Small intestine (tissue), 16 donors: ENCODE results near the gene WDR18. TPM values are rescaled to one million over a fixed set of nuclear protein-coding genes. Genes with fewer than 3 reads are reported as not detected.

Experiments used
- DNase-seq, 2 donors: peaks; one replicate each; pipeline versions ENCODE4 v3.0.0 to v3.0.0-alpha.2; 2013
- FAIRE-seq: peaks from 2 replicates; lab custom pipeline; 2012; peaks lifted over from hg19 to GRCh38; lab: Jason Lieb, UNC
- H3K27ac ChIP-seq, 3 donors: one replicate each; pipeline ENCODE4 v1.5.1; 2013; ENCODE audit warnings: low read length in 2 of 3, mild to moderate bottlenecking in 2 of 3, control low read depth in 1 of 3, inconsistent platforms in 1 of 3, low read depth in 1 of 3, moderate library complexity in 1 of 3
- H3K27me3 ChIP-seq, 3 donors: one replicate each; pipeline ENCODE4 v1.6.1; 2013; ENCODE audit warnings: low read length in 3 of 3, inconsistent platforms in 1 of 3; ENCODE audit not compliant: control insufficient read depth in 3 of 3, insufficient read depth in 3 of 3
- H3K36me3 ChIP-seq, 3 donors: one replicate each; pipeline ENCODE4 v1.6.1; 2013; ENCODE audit warnings: low read length in 3 of 3, inconsistent platforms in 1 of 3, low read depth in 1 of 3, mild to moderate bottlenecking in 1 of 3, moderate library complexity in 1 of 3; ENCODE audit not compliant: control insufficient read depth in 3 of 3, insufficient read depth in 2 of 3
- H3K4me1 ChIP-seq, 3 donors: one replicate each; pipeline ENCODE4 v1.6.1; 2013; ENCODE audit warnings: low read length in 2 of 3, inconsistent platforms in 1 of 3, low read depth in 1 of 3, mild to moderate bottlenecking in 1 of 3, moderate library complexity in 1 of 3; ENCODE audit not compliant: control insufficient read depth in 3 of 3, insufficient read depth in 2 of 3
- H3K4me3 ChIP-seq, 3 donors: one replicate each; pipeline ENCODE4 v1.5.1; 2013; ENCODE audit warnings: low read length in 3 of 3, control low read depth in 1 of 3, inconsistent platforms in 1 of 3, low read depth in 1 of 3, mild to moderate bottlenecking in 1 of 3, moderate library complexity in 1 of 3
- H3K9me3 ChIP-seq, 2 donors: one replicate each; pipeline ENCODE4 v1.6.1; 2013; ENCODE audit warnings: low read depth in 1 of 2, low read length in 1 of 2; ENCODE audit not compliant: control insufficient read depth in 2 of 2, insufficient read depth in 1 of 2
- WGBS, 3 donors: extraction: QIAGEN DNeasy Blood & Tissue Kit; methylation state at CpG; one replicate each; pipeline ENCODE4 v1.1.7; 2013; 5-methylcytosine and 5-hydroxymethylcytosine counted together
- long read RNA-seq, 10 donors: transcript quantifications; one replicate each; lab custom pipeline, GENCODE V29; 2026
- polyA plus RNA-seq, 4 donors: library from polyadenylated mRNA; stranded (reverse) in 3 of 4; unstranded in 1 of 4; fragments of 200-250 nt in 3 of 4; fragments of 120-200 nt in 1 of 4; gene quantifications; one replicate each; pipeline versions ENCODE4 v1.2.1 to v1.2.3, GENCODE V29; 2013
- donor health status: healthy with polysubstance abuse.
- donor health status: control.
- donor health status: control.
- donor health status: Bipolar disorder and iron deficiency.
- donor health status: healthy.

The WDR18 gene, protein sequence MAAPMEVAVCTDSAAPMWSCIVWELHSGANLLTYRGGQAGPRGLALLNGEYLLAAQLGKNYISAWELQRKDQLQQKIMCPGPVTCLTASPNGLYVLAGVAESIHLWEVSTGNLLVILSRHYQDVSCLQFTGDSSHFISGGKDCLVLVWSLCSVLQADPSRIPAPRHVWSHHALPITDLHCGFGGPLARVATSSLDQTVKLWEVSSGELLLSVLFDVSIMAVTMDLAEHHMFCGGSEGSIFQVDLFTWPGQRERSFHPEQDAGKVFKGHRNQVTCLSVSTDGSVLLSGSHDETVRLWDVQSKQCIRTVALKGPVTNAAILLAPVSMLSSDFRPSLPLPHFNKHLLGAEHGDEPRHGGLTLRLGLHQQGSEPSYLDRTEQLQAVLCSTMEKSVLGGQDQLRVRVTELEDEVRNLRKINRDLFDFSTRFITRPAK
- polyA plus RNA-seq, result 10 to 100 TPM; 33.4 to 70.8 (median 57.5) TPM
- long read RNA-seq, donor 1, result 0 reads
- long read RNA-seq, donor 2, transcript WDR18-202 (10 exons, 1,608 nt), result major isoform, 9 of 10 reads
- long read RNA-seq, donor 2, partial matches to known transcripts, result 0 of 10 reads
- long read RNA-seq, donor 2, other reads (novel, unspliced or antisense), result 0 of 10 reads
- long read RNA-seq, donor 3, transcript WDR18-202 (10 exons, 1,608 nt), result major isoform, 5 of 6 reads
- long read RNA-seq, donor 3, partial matches to known transcripts, result 0 of 6 reads
- long read RNA-seq, donor 3, other reads (novel, unspliced or antisense), result 0 of 6 reads
- long read RNA-seq, donor 4, result 0 reads
- long read RNA-seq, donor 5, partial matches to known transcripts, result 0 of 3 reads
- long read RNA-seq, donor 5, other reads (novel, unspliced or antisense), result 0 of 3 reads
- long read RNA-seq, donor 6, transcript WDR18-202 (10 exons, 1,608 nt), result major isoform, 8 of 9 reads
- long read RNA-seq, donor 6, partial matches to known transcripts, result 0 of 9 reads
- long read RNA-seq, donor 6, other reads (novel, unspliced or antisense), result 0 of 9 reads
- long read RNA-seq, donor 7, transcript WDR18-202 (10 exons, 1,608 nt), result major isoform, 25 of 35 reads
- long read RNA-seq, donor 7, partial matches to known transcripts, result 7 of 35 reads
- long read RNA-seq, donor 7, other reads (novel, unspliced or antisense), result 0 of 35 reads
- long read RNA-seq, donor 8, partial matches to known transcripts, result 0 of 1 reads
- long read RNA-seq, donor 8, other reads (novel, unspliced or antisense), result 0 of 1 reads
- long read RNA-seq, donor 9, transcript WDR18-202 (10 exons, 1,608 nt), result major isoform, 8 of 8 reads
- long read RNA-seq, donor 9, partial matches to known transcripts, result 0 of 8 reads
- long read RNA-seq, donor 9, other reads (novel, unspliced or antisense), result 0 of 8 reads
- long read RNA-seq, donor 10, transcript WDR18-202 (10 exons, 1,608 nt), result major isoform, 12 of 12 reads
- long read RNA-seq, donor 10, partial matches to known transcripts, result 0 of 12 reads
- long read RNA-seq, donor 10, other reads (novel, unspliced or antisense), result 0 of 12 reads

DNA sequence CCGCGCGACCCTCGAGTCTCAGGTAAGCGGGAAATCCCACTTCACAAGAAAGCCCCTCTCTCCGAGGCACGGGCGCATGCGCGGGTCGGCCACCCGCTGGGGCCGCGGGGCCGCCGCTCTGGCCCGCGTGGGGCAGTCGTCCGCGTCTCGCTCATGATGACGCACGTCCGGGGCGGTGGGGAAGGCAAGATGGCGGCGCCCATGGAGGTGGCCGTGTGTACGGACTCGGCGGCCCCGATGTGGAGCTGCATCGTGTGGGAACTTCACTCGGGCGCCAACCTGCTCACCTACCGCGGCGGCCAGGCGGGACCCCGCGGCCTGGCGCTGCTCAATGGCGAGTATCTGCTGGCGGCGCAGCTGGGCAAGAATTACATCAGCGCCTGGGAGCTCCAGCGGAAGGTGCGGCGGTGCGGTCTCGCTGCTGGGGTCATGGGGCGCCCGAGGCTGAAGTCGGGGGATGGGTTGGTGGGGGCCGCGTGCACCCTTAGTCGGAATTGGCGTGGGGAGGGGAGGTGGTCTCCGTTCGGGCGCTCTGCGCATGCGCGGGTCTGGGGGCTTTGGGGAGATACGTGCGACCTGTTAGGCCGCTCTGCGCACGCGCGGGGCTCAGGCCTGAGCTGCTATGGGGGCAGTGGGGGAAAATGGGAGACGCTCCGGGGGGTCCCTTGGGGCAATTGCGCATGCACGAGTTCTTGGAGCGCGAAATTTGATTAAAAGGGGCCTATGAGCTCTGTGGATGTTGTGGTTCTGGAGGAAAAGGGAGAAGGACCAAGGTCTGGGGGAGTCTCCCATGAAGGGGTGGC, at the start of gene WDR18:
Gene WDR18, plus strand, starts transcription at position 181 of the 803 bp plus-strand sequence. Its CDS starts 9 bp downstream, at position 190.
- no peaks in the 10 kb centered on the region for H3K27me3 ChIP-seq
- H3K4me3 ChIP-seq, result peak within 1 kb of the TSS; percentile 78 to 96 (median 95)
- peak within 1 kb of the TSS; percentile 0 to 93 (median 77) for H3K27ac ChIP-seq
- WGBS, 3 donors, result 0 to 1% (median 1%) methylated on average over 72 to 78 of the region's 78 CpGs
- H3K9me3 ChIP-seq, result no peaks in the 10 kb centered on the region
- peaks cover 0 to 19% (median 0%) of the 10 kb centered on the region in 3 donors for H3K4me1 ChIP-seq
- H3K36me3 ChIP-seq, result peaks cover 0 to 41% (median 4%) of the 10 kb centered on the region in 3 donors
- DNase-seq, result peak; percentile 90 to 95
- FAIRE-seq, result no peak

DNA sequence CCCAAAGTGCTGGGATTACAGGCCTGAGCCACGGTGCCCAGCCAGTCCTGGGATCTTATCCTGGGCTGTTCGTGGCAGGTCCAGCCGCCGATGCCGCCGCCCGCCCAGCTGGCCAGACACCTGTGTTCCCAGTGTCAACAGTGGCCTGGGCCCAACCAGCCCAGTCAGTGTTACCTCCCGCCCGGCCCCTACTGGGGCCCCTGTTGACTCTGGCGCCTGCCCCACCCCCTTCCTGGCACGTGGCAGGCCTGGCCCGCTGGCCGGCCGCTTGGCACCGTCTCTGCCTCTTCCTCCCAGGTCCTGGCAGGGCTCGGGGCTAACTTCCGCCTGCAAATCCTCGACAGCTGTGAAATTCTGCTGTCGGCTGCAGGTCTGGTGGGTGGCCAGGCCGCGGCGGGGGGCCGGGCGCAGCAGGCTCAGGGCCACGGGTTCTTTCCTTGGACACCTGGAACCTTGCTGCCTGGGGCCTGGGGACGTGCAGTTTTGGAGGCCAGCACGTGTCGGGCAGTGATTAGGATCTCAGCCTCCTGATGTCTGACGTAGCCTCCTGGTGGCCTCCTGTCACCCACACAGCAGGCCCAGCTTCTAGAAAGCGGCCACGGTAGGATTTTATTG, 49.2 kb upstream of the WDR18 start:
- Histone ChIP-seq H3K36me3 (peaks cover 0 to 98% (median 0%) of the 10 kb centered on the region in 3 donors), H3K9me3 (peaks cover 0 to 4% of the 10 kb centered on the region in 2 donors), H3K4me3 (no peak overlapping the region), H3K27ac (peak overlapping the region in 2 of 3 donors; percentile 53 to 83), H3K4me1 (peaks cover 0 to 59% (median 6%) of the 10 kb centered on the region in 3 donors), H3K27me3 (no peaks in the 10 kb centered on the region)
- DNase-seq, result peak; percentile 57 to 87
- FAIRE-seq, result no peak
- 17 to 28% (median 23%) methylated on average over 31 of the region's 31 CpGs for WGBS, 3 donors

DNA sequence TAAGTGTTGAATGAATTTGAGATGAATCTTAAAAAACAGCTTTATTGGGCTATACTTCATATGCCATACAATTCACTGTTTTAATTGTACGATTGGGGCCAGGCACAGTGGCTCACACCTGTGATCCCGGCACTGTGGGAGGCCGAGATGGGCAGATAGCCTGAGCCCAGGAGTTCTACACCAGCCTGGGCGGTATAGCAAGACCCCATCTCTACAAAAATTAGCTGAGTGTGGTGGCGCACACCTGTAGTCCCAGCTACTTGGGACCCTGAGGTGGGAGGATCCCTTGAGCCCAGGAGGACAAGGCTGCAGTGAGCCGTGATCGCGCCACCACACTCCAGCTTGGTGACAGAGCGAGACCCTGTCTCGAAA, 48.0 kb upstream of the WDR18 start:
- peaks cover 0 to 97% (median 0%) of the 10 kb centered on the region in 3 donors for H3K36me3 ChIP-seq
- peaks cover 0 to 59% (median 6%) of the 10 kb centered on the region in 3 donors for H3K4me1 ChIP-seq
- FAIRE-seq, result no peak
- WGBS, 3 donors, result 96 to 97% (median 97%) methylated on average over 10 of the region's 10 CpGs
- H3K27me3 ChIP-seq, result no peaks in the 10 kb centered on the region
- H3K27ac ChIP-seq, result no peak overlapping the region
- DNase-seq, result no peak
- H3K4me3 ChIP-seq, result no peak overlapping the region
- H3K9me3 ChIP-seq, result peaks cover 0 to 4% of the 10 kb centered on the region in 2 donors

DNA sequence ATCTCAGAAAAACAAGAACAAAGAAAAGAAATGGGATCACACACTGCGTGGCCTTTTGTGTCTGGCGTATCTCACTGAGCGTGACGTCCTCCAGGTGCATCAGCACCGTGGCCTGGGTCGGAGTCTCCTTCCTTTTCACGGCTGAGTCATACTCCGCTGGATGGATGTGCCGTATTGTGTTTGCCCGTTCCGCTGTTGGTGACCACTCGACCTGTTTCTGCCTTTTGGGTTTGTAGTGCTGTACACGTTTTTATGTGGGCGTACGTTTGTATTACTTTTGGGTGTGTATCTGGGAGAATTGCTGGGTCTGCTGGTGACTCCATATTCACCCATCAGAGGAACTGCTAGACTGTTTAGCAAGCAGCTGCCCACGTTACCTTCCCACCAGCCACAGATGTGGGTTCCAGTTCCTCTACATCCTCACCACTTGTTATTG, 46.9 kb upstream of the WDR18 start:
- DNase-seq (peak in 1 of 2 donors; percentile 37), FAIRE-seq (no peak)
- H3K27ac ChIP-seq, result no peak overlapping the region
- peaks cover 0 to 97% (median 0%) of the 10 kb centered on the region in 3 donors for H3K36me3 ChIP-seq
- H3K27me3 ChIP-seq, result no peaks in the 10 kb centered on the region
- 75 to 84% (median 78%) methylated on average over 16 of the region's 16 CpGs for WGBS, 3 donors
- no peak overlapping the region for H3K4me3 ChIP-seq
- peaks cover 0 to 4% of the 10 kb centered on the region in 2 donors for H3K9me3 ChIP-seq
- H3K4me1 ChIP-seq, result peaks cover 0 to 53% (median 6%) of the 10 kb centered on the region in 3 donors

DNA sequence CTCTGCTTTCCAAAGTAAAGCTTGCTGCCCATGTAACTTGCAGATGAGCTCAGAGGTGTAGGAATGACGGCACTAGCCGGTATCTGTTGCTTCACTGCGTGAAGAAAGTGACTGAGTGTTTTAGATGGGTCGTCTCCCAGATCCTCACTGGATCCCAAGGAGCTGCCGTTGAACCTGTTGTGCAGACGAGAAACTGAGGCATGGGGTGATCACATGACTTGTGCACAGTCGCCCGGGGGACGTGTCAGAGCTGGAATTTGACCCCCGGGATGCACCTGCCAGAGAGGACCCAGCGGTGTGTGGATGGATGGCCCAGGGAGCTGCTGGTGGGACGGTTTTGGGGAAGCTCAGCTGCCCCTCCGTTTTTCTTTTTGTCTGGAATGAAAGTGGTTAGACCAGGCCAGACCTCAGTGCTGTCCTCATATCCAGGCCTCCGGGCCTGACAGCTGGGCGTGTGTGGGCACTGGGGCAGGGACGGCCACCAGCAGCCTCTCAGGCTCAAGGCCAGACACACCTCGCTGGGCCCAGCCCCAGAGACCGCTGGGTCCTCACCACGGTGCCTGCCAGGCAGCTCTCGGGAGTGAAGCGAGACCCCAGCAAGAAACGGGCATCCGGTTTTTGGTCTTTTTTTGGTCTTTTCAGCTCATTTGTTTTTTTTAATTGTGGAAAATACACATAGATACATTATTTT, 45.8 kb upstream of the WDR18 start:
- H3K27me3 ChIP-seq, result no peaks in the 10 kb centered on the region
- H3K4me1 ChIP-seq, result peaks cover 0 to 46% (median 0%) of the 10 kb centered on the region in 3 donors
- H3K4me3 ChIP-seq, result no peak overlapping the region
- 78 to 86% (median 82%) methylated on average over 23 of the region's 23 CpGs for WGBS, 3 donors
- peaks cover 0 to 5% of the 10 kb centered on the region in 2 donors for H3K9me3 ChIP-seq
- H3K27ac ChIP-seq, result peak overlapping the region in 1 of 3 donors; percentile 50
- FAIRE-seq (no peak), DNase-seq (peak in 1 of 2 donors; percentile 44)
- peaks cover 0 to 97% (median 0%) of the 10 kb centered on the region in 3 donors for H3K36me3 ChIP-seq

DNA sequence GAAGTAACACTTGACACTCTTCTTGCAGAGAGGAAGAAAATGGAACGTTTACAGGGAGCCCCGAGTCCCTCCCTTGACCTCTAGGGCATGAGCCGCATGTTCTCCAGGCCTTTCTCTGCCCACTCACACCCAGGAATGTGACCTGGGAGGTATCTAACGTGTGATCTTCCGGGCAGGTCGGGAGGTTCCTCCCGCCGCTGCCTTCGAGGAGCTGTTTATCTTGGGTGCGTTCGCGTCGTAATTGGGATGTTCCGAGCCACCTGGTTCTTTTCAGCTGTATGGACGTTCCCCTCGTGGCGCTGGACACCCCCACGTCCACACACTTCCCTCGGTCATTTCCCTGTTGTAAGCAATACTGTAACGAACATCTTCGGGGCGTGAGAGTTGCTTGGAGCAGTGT, 44.7 kb upstream of the WDR18 start:
- H3K27me3 ChIP-seq, result no peaks in the 10 kb centered on the region
- DNase-seq (no peak), FAIRE-seq (no peak)
- peaks cover 0 to 97% (median 0%) of the 10 kb centered on the region in 3 donors for H3K36me3 ChIP-seq
- peak overlapping the region in 1 of 3 donors; percentile 82 for H3K27ac ChIP-seq
- 82 to 88% (median 87%) methylated on average over 22 of the region's 22 CpGs for WGBS, 3 donors
- peaks cover 0 to 44% (median 0%) of the 10 kb centered on the region in 3 donors for H3K4me1 ChIP-seq
- H3K9me3 ChIP-seq, result peaks cover 0 to 9% of the 10 kb centered on the region in 2 donors
- H3K4me3 ChIP-seq, result no peak overlapping the region
